ENCODE data around the gene BHMT2.

- TF ChIP-seq POLR2A (IDR thresholded peaks at IDR 0.05) (no peak), CTCF (IDR thresholded peaks at IDR 0.05) (no peak)
Measured at GRCh38 chr5:79135790-79136553, 66.4 kb downstream of the BHMT2 start.

All from testis (tissue), 2 donors.